Measurements from ENCODE around the gene CBX2. TPM values are rescaled to one million over a fixed set of nuclear protein-coding genes. Genes with fewer than 3 reads are reported as not detected.

CBX2 gene
- total and polyA plus RNA-seq, 2 of the 4 experiments (the other 2 are of a cell fraction) = 2.0 to 3.2 TPM

GRCh38 chr17:79784353-79785016 is 6.5 kb downstream of the CBX2 start:
- dilution Hi-C loops (cut with HindIII; ENCODE audit: low sequenced_read_pairs, unreplicated experiment) = no loop called here

More at GRCh38 chr17:79784353-79785016, 6.5 kb downstream of the CBX2 start:
- DNase-seq (no peak), ATAC-seq (ENCODE audit: low read depth) (no peak)
- H2BK20ac ChIP-seq (ENCODE audit: low read depth, low read length) = no peak overlapping the region
- H3K27ac ChIP-seq (ENCODE audit: insufficient read depth, low read length) = no peak overlapping the region
- CTCF ChIA-PET = no interaction called here
- no peak overlapping the region for H2AK5ac ChIP-seq (ENCODE audit: low read depth, low read length)
- in situ Hi-C loops (cut with MboI; ENCODE audit: low sequenced_read_pairs) = loop anchor here (10.0 kb wide), 1 partner anchor 130 kb away; no protein-coding TSS in a partner anchor
- no peak overlapping the region for H3K14ac ChIP-seq (replicated peaks; ENCODE audit: low read depth, low read length)
- POLR2A ChIA-PET (ENCODE audit: unreplicated experiment) = no interaction called here
- peaks cover 15% of the 10 kb centered on the region for H3K27me3 ChIP-seq (ENCODE audit: control insufficient read depth, insufficient read depth, low read length)
- no TSS peak for BruUV-seq (replicated peaks)
- H2BK120ac ChIP-seq (ENCODE audit: low read depth, low read length) = no peak overlapping the region
- H3K36me3 ChIP-seq (ENCODE audit: control insufficient read depth, insufficient read depth, low read length) = peaks cover 4% of the 10 kb centered on the region
- H4K20me1 ChIP-seq (ENCODE audit: insufficient read depth, low read length) = 0 out of 2 replicates have a peak, but pooled peaks cover 5% of the 10 kb centered on the region
- no peak overlapping the region for H3K4me2 ChIP-seq (ENCODE audit: low read depth, low read length)
- H2BK5ac ChIP-seq (ENCODE audit: low read depth, low read length, poor library complexity, severe bottlenecking) = no peak overlapping the region
- no peaks in the 10 kb centered on the region for H3K9me3 ChIP-seq (ENCODE audit: control insufficient read depth, insufficient read depth, low read length)
- TF ChIP-seq FOS (IDR thresholded peaks at IDR 0.05; ENCODE audit: low read depth, low read length) (no peak), BHLHE40 (IDR thresholded peaks at IDR 0.05; ENCODE audit: low read depth, low read length) (no peak), POLR2A (IDR thresholded peaks at IDR 0.05; ENCODE audit: low read depth, low read length) (no peak)
- TF ChIP-seq, protein P1, sequence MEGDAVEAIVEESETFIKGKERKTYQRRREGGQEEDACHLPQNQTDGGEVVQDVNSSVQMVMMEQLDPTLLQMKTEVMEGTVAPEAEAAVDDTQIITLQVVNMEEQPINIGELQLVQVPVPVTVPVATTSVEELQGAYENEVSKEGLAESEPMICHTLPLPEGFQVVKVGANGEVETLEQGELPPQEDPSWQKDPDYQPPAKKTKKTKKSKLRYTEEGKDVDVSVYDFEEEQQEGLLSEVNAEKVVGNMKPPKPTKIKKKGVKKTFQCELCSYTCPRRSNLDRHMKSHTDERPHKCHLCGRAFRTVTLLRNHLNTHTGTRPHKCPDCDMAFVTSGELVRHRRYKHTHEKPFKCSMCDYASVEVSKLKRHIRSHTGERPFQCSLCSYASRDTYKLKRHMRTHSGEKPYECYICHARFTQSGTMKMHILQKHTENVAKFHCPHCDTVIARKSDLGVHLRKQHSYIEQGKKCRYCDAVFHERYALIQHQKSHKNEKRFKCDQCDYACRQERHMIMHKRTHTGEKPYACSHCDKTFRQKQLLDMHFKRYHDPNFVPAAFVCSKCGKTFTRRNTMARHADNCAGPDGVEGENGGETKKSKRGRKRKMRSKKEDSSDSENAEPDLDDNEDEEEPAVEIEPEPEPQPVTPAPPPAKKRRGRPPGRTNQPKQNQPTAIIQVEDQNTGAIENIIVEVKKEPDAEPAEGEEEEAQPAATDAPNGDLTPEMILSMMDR (conservative IDR thresholded peaks at IDR 0.05; ENCODE audit: low read depth, low read length) = no peak
- TF ChIP-seq, protein P2, sequence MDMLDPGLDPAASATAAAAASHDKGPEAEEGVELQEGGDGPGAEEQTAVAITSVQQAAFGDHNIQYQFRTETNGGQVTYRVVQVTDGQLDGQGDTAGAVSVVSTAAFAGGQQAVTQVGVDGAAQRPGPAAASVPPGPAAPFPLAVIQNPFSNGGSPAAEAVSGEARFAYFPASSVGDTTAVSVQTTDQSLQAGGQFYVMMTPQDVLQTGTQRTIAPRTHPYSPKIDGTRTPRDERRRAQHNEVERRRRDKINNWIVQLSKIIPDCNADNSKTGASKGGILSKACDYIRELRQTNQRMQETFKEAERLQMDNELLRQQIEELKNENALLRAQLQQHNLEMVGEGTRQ (IDR thresholded peaks at IDR 0.05; ENCODE audit: low read depth, low read length) = no peak
- intact Hi-C loops (cut with micrococcal nuclease) = no loop called here
- H4K91ac ChIP-seq (ENCODE audit: insufficient read depth, low read depth, low read length) = no peak overlapping the region
- 95% methylated on average over 16 of the region's 31 CpGs; no CpG with 5 or more reads in 1 of the 2 experiments for WGBS, 2 experiments (ENCODE audit: extremely low coverage in 2 of 2, insufficient read length in 1 of 2)
- peak overlapping the region; percentile 30 for H2AFZ ChIP-seq (replicated peaks; ENCODE audit: low read length, poor library complexity)
- no peak overlapping the region for H4K5ac ChIP-seq (ENCODE audit: low read depth, low read length)
- no peaks in the 10 kb centered on the region for H3K79me1 ChIP-seq (ENCODE audit: low read depth in 1 of 2, low read length in 2 of 2)
- H4K8ac ChIP-seq (ENCODE audit: low read depth in 2 of 2, low read length in 2 of 2) = no peak overlapping the region
- no peak overlapping the region for H3K23ac ChIP-seq (ENCODE audit: low read depth, low read length)
- no peak overlapping the region for H3K4ac ChIP-seq (ENCODE audit: low read depth, low read length)
- no peak overlapping the region for H2BK15ac ChIP-seq (ENCODE audit: low read depth, low read length)
- H2AK9ac ChIP-seq (replicated peaks; ENCODE audit: low read depth, low read length, poor library complexity) = no peak overlapping the region
- H3K4me3 ChIP-seq (ENCODE audit: insufficient read depth, low read depth, low read length) = no peak overlapping the region
- H3K9me1 ChIP-seq (ENCODE audit: insufficient read depth, low read length) = no peaks in the 10 kb centered on the region
- no peak overlapping the region for H3K9ac ChIP-seq (ENCODE audit: low read depth, low read length)
- no peaks in the 10 kb centered on the region for H3K4me1 ChIP-seq (ENCODE audit: control insufficient read depth, insufficient read depth, low read length)
- no peak overlapping the region for H3K56ac ChIP-seq (ENCODE audit: extremely low read depth, insufficient read depth, low read length)
- no peak overlapping the region for H3K18ac ChIP-seq (ENCODE audit: low read depth, low read length)
